ENCODE results near the gene RNASEH2A.

DNA sequence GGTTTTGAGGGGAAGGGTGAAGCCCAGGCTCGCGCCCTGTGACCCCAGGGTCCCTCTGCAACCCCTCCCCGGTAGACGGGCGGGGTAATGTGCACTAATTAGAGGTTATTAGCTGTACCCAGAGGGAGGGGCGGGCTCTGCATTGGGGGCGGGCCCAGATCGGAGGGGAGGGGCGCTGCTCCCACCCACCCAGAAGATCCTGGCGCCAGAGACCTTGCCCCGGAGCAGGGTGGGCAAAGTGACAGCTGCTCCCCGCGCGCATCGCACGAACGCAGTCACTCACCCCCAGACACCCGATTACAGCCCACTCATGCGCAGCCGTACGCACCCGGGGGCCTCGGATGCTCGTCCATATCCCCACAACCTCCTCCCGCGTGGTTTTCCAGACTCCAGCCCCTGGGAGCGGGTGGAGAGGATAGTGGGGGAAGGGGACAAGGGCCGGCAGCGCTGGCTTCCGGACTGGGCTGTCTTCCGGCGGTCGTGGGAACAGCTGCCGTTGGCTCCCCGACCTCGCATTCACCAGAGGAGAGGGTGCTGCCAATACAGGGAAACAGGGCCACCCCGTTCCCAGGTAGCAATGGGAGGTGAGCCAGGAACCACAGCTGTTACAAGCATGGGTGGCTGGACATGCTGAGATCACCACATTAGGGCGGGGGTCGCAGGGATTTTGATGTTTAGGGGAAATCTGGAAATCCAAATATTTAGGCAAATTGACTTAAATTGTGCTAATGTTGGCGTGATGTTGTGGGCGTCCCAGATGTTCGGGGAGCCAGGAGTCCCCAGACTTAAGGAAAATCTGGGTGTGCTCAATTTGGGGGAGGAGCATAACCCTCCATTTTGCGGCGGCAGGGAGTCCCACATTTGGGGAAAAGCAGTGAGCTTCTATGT is 28.1 kb upstream of the RNASEH2A start:
- TF ChIP-seq, protein P1, sequence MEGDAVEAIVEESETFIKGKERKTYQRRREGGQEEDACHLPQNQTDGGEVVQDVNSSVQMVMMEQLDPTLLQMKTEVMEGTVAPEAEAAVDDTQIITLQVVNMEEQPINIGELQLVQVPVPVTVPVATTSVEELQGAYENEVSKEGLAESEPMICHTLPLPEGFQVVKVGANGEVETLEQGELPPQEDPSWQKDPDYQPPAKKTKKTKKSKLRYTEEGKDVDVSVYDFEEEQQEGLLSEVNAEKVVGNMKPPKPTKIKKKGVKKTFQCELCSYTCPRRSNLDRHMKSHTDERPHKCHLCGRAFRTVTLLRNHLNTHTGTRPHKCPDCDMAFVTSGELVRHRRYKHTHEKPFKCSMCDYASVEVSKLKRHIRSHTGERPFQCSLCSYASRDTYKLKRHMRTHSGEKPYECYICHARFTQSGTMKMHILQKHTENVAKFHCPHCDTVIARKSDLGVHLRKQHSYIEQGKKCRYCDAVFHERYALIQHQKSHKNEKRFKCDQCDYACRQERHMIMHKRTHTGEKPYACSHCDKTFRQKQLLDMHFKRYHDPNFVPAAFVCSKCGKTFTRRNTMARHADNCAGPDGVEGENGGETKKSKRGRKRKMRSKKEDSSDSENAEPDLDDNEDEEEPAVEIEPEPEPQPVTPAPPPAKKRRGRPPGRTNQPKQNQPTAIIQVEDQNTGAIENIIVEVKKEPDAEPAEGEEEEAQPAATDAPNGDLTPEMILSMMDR (IDR thresholded peaks at IDR 0.05; ENCODE audit: insufficient read depth, low read depth, low read length) = no peak
- TF ChIP-seq EZH2 (IDR thresholded peaks at IDR 0.05; ENCODE audit: insufficient read depth, low read length) = no peak

Measured in astrocyte (in vitro differentiated cells and primary cell).